Keratinocyte (primary cell): ENCODE results near the gene SEC61G.

Source experiments
- CTCF ChIP-seq, 3 experiments: IDR thresholded peaks in 1 of 3; conservative IDR thresholded peaks in 1 of 3; optimal IDR thresholded peaks in 1 of 3; 2 replicates in 2 of 3; 3 replicates in 1 of 3; pipeline versions ENCODE3 to v1.5.1; 2011; ENCODE audit warnings: low read length in 3 of 3, mild to moderate bottlenecking in 3 of 3, moderate library complexity in 2 of 3, control low read depth in 1 of 3, inconsistent platforms in 1 of 3; ENCODE audit not compliant: insufficient read depth in 2 of 3; ENCODE audit errors: extremely low read depth in 1 of 3
- EZH2 ChIP-seq: IDR thresholded peaks from one replicate; pipeline ENCODE4 v1.6.1; 2012; ENCODE audit warnings: inconsistent platforms, mild to moderate bottlenecking, low read length, moderate library complexity

- no peak for TF ChIP-seq EZH2
- TF ChIP-seq CTCF (optimal IDR thresholded peaks at IDR 0.05 in 1 of 3, IDR thresholded peaks at IDR 0.05 in 1 of 3, conservative IDR thresholded peaks at IDR 0.05 in 1 of 3; ENCODE audit: extremely low read depth in 1 of 3, insufficient read depth in 2 of 3, low read length in 3 of 3) = no peak
These were observed 30.6 kb downstream of the SEC61G start for GRCh38 chr7:54728411-54728810.
